Heart right ventricle (tissue), 16 donors: ENCODE data around the gene DMAC2L. TPM values are rescaled to one million over a fixed set of nuclear protein-coding genes. Genes with fewer than 3 reads are reported as not detected.

Experiments used
- ATAC-seq, 8 donors: fragments of 200-7000 bp; cut with Tn5 transposase; one replicate each; pipeline ENCODE4 v1.9.1; 2020; ENCODE audit warnings: mild to moderate bottlenecking in 8 of 8, moderate library complexity in 8 of 8, moderate number of reproducible peaks in 1 of 8
- DNase-seq, 2 donors: peaks; one replicate each; pipeline ENCODE4 v3.0.0-alpha.2; 2020
- H3K27ac ChIP-seq, 10 donors: fragments of 200-600 bp; sonication (generic) in 2 of 10; one replicate each; pipeline versions ENCODE4 v1.5.0 to v1.8.0; 2020 to 2022; ENCODE audit warnings: mild to moderate bottlenecking in 3 of 10
- H3K27me3 ChIP-seq, 7 donors: fragments of 200-600 bp; one replicate each; pipeline ENCODE4 v1.8.0; 2021 to 2022; ENCODE audit warnings: mild to moderate bottlenecking in 2 of 7
- H3K36me3 ChIP-seq, 9 donors: fragments of 200-600 bp; sonication (generic) in 1 of 9; one replicate each; pipeline versions ENCODE4 v1.5.0 to v1.8.0; 2020 to 2022; ENCODE audit warnings: mild to moderate bottlenecking in 2 of 9
- H3K4me1 ChIP-seq, 9 donors: fragments of 200-600 bp; sonication (generic) in 1 of 9; one replicate each; pipeline versions ENCODE4 v1.5.0 to v1.8.0; 2020 to 2022; ENCODE audit warnings: mild to moderate bottlenecking in 4 of 9
- H3K4me3 ChIP-seq, 10 donors: fragments of 200-600 bp; sonication (generic) in 2 of 10; one replicate each; pipeline versions ENCODE4 v1.5.0 to v1.8.0; 2020 to 2022; ENCODE audit warnings: mild to moderate bottlenecking in 7 of 10, moderate library complexity in 2 of 10
- H3K9me3 ChIP-seq, 11 donors: fragments of 200-600 bp in 10 of 11; sonication (generic) in 2 of 11; one replicate each; pipeline versions ENCODE4 v1.5.0 to v1.8.0; 2013 to 2022; ENCODE audit warnings: mild to moderate bottlenecking in 2 of 11, control low read depth in 1 of 11, moderate library complexity in 1 of 11
- WGBS, 2 donors: extraction: QIAGEN DNeasy Blood & Tissue Kit; methylation state at CpG; one replicate each; pipeline ENCODE4 v1.1.7; 2013; ENCODE audit warnings: inconsistent platforms in 1 of 2; 5-methylcytosine and 5-hydroxymethylcytosine counted together
- intact Hi-C, 10 donors: fragments of 100-400 bp; cut with DNase I; formaldehyde crosslinking; loops; one replicate each; pipeline versions ENCODE4 v1.11.1 to v1.14.2; 2022
- polyA plus RNA-seq, 2 donors: library from polyadenylated mRNA; stranded (reverse); fragments of 200-250 nt; gene quantifications; one replicate each; pipeline ENCODE4 v1.2.3, GENCODE V29; 2013
- total RNA-seq, 10 donors: library from RNA; stranded (reverse); fragmentation: NEBNext Ultra II Directional in 3 of 10; extraction: Animal tissue kit (Norgen Biotek cat#: 25700) in 3 of 10; gene quantifications; one replicate each; pipeline versions ENCODE4 v1.2.1 to v1.2.4, GENCODE V29; 2021 to 2023
- TF ChIP-seq, protein P1 (sequence below), 9 donors: fragments of 200-600 bp; sonication (generic) in 2 of 9; IDR thresholded peaks; one replicate each; pipeline versions ENCODE4 v1.5.0 to v1.8.0; 2021 to 2022; ENCODE audit warnings: antibody characterized with exemption in 9 of 9, mild to moderate bottlenecking in 5 of 9, moderate library complexity in 1 of 9
- donor health status: Arrhythmogenic right ventricular cardiomyopathy.
- donor health status: ischemic (EF 13 %, LVEDD 7.1; RV severe dilation, severe dysfunction).
- donor health status: healthy with polysubstance abuse.
- donor health status: DM: no; HTN: yes; CAD: no.
- donor health status: DM: no; HTN: no; CAD: no.
- donor health status: ischemic (EF 25% LVEDD 6.9; RV normal size, moderate dysfunction).
- donor health status: ischemic (EF 25% LVEDD 5.7; RV mildly dilated, moderate dysfunction).
- donor health status: healthy.
- donor health status: DM: yes; HTN: yes; CAD: no.
- donor health status: Ischemic cardiomyopathy.
- donor health status: ischemic (EF 35%, LVEDD 5.7; RV mildly dilated, moderate dysfunction).
- donor health status: nonischemic (EF 11% LVEDD 7.7; RV severe dilation, severe dysfunction).
- donor health status: DM: yes; HTN: yes; CAD: no.
- donor health status: PGD.
- donor health status: ischemic (EF 29% LVEDD 5.4; RV normal size, mild dysfunction).
- donor health status: nonischemic (EF 23%, LVEDD 6.1; RV moderate dilation, normal function).

Gene DMAC2L
- total and polyA plus RNA-seq, 12 donors = 9.4 to 31.3 (median 24.3) TPM

DNA sequence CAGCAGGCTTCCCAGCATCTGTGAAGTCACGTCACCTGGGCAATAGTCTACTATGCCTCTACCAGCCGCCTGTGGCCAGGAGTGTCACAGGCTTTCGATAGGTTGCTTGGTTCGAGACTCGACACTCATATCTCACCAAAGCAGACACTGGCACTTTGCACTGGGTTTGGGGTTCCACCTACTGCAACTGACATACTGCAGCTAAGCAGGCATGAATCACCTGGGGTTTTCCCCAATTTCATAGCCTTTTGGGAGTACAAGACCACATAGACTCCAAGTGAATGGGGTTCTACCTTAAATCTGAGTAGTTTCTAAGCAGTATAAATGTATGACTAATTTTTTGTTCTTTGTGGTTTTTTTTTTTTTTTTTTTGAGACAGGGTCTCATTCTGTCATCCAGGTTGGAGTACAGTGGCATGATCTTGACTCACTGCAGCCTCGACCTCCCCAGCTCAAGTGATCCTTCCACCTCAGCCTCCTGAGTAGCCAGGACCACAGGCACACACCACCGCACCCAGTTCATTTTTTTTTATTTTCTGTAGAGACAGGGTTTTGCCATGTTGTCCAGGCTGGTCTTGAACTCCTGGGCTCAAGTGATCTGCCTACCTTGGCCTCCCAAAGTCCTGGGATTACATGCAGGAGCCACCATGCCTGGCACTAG is 32.1 kb downstream of the DMAC2L start:
- TF ChIP-seq, protein P1, sequence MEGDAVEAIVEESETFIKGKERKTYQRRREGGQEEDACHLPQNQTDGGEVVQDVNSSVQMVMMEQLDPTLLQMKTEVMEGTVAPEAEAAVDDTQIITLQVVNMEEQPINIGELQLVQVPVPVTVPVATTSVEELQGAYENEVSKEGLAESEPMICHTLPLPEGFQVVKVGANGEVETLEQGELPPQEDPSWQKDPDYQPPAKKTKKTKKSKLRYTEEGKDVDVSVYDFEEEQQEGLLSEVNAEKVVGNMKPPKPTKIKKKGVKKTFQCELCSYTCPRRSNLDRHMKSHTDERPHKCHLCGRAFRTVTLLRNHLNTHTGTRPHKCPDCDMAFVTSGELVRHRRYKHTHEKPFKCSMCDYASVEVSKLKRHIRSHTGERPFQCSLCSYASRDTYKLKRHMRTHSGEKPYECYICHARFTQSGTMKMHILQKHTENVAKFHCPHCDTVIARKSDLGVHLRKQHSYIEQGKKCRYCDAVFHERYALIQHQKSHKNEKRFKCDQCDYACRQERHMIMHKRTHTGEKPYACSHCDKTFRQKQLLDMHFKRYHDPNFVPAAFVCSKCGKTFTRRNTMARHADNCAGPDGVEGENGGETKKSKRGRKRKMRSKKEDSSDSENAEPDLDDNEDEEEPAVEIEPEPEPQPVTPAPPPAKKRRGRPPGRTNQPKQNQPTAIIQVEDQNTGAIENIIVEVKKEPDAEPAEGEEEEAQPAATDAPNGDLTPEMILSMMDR (IDR thresholded peaks at IDR 0.05) = no peak
- Histone ChIP-seq H3K9me3 (no peaks in the 10 kb centered on the region), H3K27ac (peak overlapping the region in 2 of 10 donors; percentile 7 to 66), H3K27me3 (no peaks in the 10 kb centered on the region), H3K4me1 (peaks cover 4 to 56% (median 39%) of the 10 kb centered on the region in 9 donors), H3K36me3 (peaks cover 0 to 13% (median 0%) of the 10 kb centered on the region in 9 donors), H3K4me3 (no peak overlapping the region)
- WGBS, 2 donors = 91 to 93% methylated on average over 7 of the region's 7 CpGs
- intact Hi-C loops = loop anchor here in 1 of 10 donors (5.0 kb wide), 1 partner anchor 188 kb away; the partner anchor contains the start of gene MAP4K5
- no peak for ATAC-seq
- no peak for DNase-seq

DNA sequence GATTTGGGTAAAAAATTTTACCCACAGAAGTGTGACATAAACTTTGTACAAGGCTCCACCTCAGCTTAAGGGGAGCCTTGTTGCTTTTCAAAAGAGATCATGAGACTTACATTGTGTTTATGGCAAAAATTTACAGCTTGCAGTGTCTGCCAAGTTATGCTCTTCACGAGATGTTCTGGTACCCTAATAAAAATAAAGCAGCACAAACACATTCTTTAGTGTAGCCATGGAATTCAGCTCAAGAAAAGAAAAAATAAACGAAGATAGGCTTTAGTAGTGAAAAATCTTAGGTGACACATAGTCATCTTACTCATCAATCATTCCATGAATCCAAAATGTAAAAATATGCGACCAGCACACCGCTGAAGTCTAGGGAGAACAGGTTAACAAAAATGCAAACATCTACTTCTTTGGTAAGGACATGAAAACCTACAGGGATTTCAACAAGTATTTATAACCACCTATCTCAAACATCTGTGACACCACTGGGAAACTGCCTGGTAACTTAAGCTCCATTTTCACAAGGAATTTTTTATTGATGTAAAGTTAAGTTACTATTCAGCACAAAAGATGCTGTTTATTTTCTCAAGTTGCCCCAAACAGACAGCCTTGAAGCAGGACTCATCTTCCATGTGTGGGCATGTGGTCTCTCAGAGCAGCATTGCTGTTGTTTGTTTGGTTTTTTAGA is 32.9 kb downstream of the DMAC2L start:
- H3K4me1 ChIP-seq = peaks cover 4 to 56% (median 39%) of the 10 kb centered on the region in 9 donors
- DNase-seq (no peak), ATAC-seq (no peak)
- H3K27ac ChIP-seq = peak overlapping the region in 2 of 10 donors; percentile 30 to 36
- TF ChIP-seq, protein P1 (IDR thresholded peaks at IDR 0.05) = no peak
- H3K4me3 ChIP-seq = no peak overlapping the region
- peaks cover 0 to 10% (median 0%) of the 10 kb centered on the region in 9 donors for H3K36me3 ChIP-seq
- H3K27me3 ChIP-seq = no peaks in the 10 kb centered on the region
- no peaks in the 10 kb centered on the region for H3K9me3 ChIP-seq
- intact Hi-C loops = loop anchor here in 2 of 10 donors (5.0 kb wide), 2 partner anchors 52 to 187 kb away; partner anchors contain the start of genes CDKL1 (in 1 of the 2) and MAP4K5 (in 1 of the 2)
- WGBS, 2 donors = 75 to 83% methylated on average over 4 of the region's 4 CpGs

DNA sequence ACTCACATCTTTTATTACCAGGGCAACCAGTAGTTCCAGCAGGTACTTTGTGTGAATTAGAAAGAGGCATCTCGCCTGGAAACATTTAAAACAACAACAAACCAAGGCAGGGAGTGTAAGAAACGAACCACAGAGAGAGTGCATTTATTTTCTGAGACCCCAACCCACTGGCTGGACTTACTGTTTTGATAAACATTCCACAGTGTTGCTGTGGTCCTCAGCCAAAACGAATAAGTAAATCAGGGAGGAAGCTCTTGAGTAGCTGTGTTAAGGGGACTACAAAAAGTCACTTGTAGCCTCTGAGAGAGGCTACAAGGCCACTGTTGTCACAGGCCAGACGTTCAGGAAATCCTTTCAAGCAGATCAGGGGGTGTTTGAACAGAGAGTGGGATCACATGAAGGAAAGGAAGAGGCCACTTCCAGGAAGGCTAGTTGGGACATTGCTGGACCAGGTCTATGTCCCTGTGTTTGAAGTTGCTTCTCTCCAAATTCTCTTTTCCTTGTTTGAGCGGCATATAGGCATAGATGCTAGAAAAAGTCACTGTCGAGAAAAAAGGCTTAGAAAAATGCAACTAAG is 33.8 kb downstream of the DMAC2L start:
- TF ChIP-seq, protein P1 (IDR thresholded peaks at IDR 0.05) = no peak
- no peaks in the 10 kb centered on the region for H3K9me3 ChIP-seq
- intact Hi-C loops = loop anchor here in 1 of 10 donors (5.0 kb wide), 1 partner anchor 51 kb away; the partner anchor contains the start of gene CDKL1
- H3K4me3 ChIP-seq = no peak overlapping the region
- peak in 2 of 8 donors; percentile 33 to 35 for ATAC-seq
- no peak for DNase-seq
- H3K27ac ChIP-seq = peak overlapping the region in 4 of 10 donors; percentile 25 to 40 (median 33)
- H3K27me3 ChIP-seq = no peaks in the 10 kb centered on the region
- peaks cover 0 to 1% (median 0%) of the 10 kb centered on the region in 9 donors for H3K36me3 ChIP-seq
- H3K4me1 ChIP-seq = peaks cover 4 to 56% (median 42%) of the 10 kb centered on the region in 9 donors
- WGBS, 2 donors = 54% methylated on average over 6 of the region's 6 CpGs

DNA sequence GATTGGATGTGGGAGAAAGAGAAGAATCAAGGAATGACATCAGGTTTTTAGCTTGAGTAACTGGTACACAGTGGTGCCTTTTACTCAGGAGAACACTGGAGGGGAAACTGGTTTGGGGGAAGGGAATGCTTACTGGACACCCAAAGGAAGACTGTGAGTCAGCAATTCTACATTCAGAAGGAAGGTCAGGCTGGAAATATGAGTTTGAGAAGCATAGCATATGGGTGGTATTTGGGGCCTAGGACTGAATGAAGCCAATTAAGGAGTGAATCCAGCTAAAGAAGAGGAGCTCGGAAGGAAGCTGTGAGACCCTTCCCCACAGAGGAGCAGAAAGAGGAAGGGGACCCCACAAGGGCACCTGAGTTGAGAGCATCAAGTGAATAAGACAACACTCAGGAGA is 35.4 kb downstream of the DMAC2L start:
- H3K36me3 ChIP-seq = no peaks in the 10 kb centered on the region
- H3K27ac ChIP-seq = peak overlapping the region in 2 of 10 donors; percentile 38 to 57

More for the DNA sequence above, 35.4 kb downstream of the DMAC2L start:
- TF ChIP-seq, protein P1 (IDR thresholded peaks at IDR 0.05) = no peak
- intact Hi-C loops = loop anchor here in 1 of 10 donors (5.0 kb wide), 1 partner anchor 50 kb away; the partner anchor contains the start of gene CDKL1
- H3K4me1 ChIP-seq = peaks cover 4 to 45% (median 31%) of the 10 kb centered on the region in 9 donors
- 97 to 100% methylated on average over 1 of the region's 1 CpG for WGBS, 2 donors
- H3K9me3 ChIP-seq = no peaks in the 10 kb centered on the region
- peak in 1 of 8 donors; percentile 51 for ATAC-seq
- H3K27me3 ChIP-seq = no peaks in the 10 kb centered on the region
- DNase-seq = no peak
- H3K4me3 ChIP-seq = no peak overlapping the region
